Measurements from ENCODE around the gene KMO. TPM values are rescaled to one million over a fixed set of nuclear protein-coding genes. Genes with fewer than 3 reads are reported as not detected.

KMO gene
- total RNA-seq, 1 experiment from 2014 or later = not detected

GRCh38 chr1:241527146-241527545, 5.0 kb upstream of the KMO start:
- H4K8ac ChIP-seq (replicated peaks; ENCODE audit: insufficient read length, low read depth, low read length) = no peak overlapping the region
- no peak overlapping the region for H3K4ac ChIP-seq (ENCODE audit: low read depth, low read length)
- no peak overlapping the region for H2BK5ac ChIP-seq (ENCODE audit: insufficient read length, low read length)
- H3K14ac ChIP-seq (ENCODE audit: insufficient read depth, low read length) = no peak overlapping the region
- no peak overlapping the region for H3K23ac ChIP-seq (ENCODE audit: insufficient read length, low read depth, low read length)
- peaks cover 13% of the 10 kb centered on the region for H3K27me3 Mint-ChIP-seq (ENCODE audit: low read depth)
- H3K23me2 ChIP-seq (ENCODE audit: insufficient read length, low read depth, low read length, poor library complexity, severe bottlenecking) = no peaks in the 10 kb centered on the region
- no CpG with 5 or more reads among the region's 3 CpGs for WGBS (ENCODE audit: extremely low coverage, insufficient read length, low lambda C conversion rate)
- no peak overlapping the region for H2BK12ac ChIP-seq (ENCODE audit: insufficient read length, low read depth, low read length)
- no peaks in the 10 kb centered on the region for H3K9me3 Mint-ChIP-seq
- H3K79me2 ChIP-seq (ENCODE audit: insufficient read depth, low read length) = no peaks in the 10 kb centered on the region
- H3K79me1 ChIP-seq (ENCODE audit: insufficient read depth, low read depth, low read length, poor library complexity, severe bottlenecking) = no peaks in the 10 kb centered on the region
- no peaks in the 10 kb centered on the region for H4K20me1 ChIP-seq (ENCODE audit: control insufficient read depth, insufficient read depth, insufficient read length)
- H3K4me3 Mint-ChIP-seq = no peak overlapping the region
- H3K27me3 ChIP-seq (ENCODE audit: insufficient read depth, low read length) = no peaks in the 10 kb centered on the region
- no peak for DNase-seq
- no peak overlapping the region for H3K27ac Mint-ChIP-seq
- no peak overlapping the region for H4K5ac ChIP-seq (ENCODE audit: insufficient read length, low read depth, low read length)
- no peak overlapping the region for H2AK5ac ChIP-seq (ENCODE audit: insufficient read length, low read length)
- no peak overlapping the region for H3K4me2 ChIP-seq (ENCODE audit: insufficient read depth, insufficient read length, low read length)
- H3K4me1 ChIP-seq (ENCODE audit: insufficient read depth, low read length) = no peaks in the 10 kb centered on the region
- H3K4me1 Mint-ChIP-seq = peaks cover 8 to 9% of the 10 kb centered on the region in 2 experiments
- no peak overlapping the region for H2BK120ac ChIP-seq (ENCODE audit: low read depth, low read length, poor library complexity, severe bottlenecking)
- H2BK15ac ChIP-seq (ENCODE audit: low read depth, low read length) = no peak overlapping the region
- H3K27ac ChIP-seq (ENCODE audit: insufficient read length, low read depth, low read length) = no peak overlapping the region
- no peak overlapping the region for H2BK20ac ChIP-seq (ENCODE audit: low read depth, low read length, poor library complexity, severe bottlenecking)
- no peak overlapping the region for H4K91ac ChIP-seq (ENCODE audit: insufficient read length, low read depth, low read length)
- no peak overlapping the region for H3T11ph ChIP-seq (ENCODE audit: low read length)
- no peak overlapping the region for H3K56ac ChIP-seq (ENCODE audit: insufficient read length, low read depth, low read length)
- no peak overlapping the region for H2AFZ ChIP-seq (ENCODE audit: low read length)
- no peak overlapping the region for H3K18ac ChIP-seq (ENCODE audit: insufficient read length, low read depth, low read length)
- H3K9me3 ChIP-seq (ENCODE audit: control insufficient read depth, low read depth, low read length) = no peaks in the 10 kb centered on the region
- H3K9ac ChIP-seq (ENCODE audit: extremely low read depth, insufficient read length, low read length) = no peak overlapping the region
- no peak for TF ChIP-seq CTCF (conservative IDR thresholded peaks at IDR 0.05)
- no peaks in the 10 kb centered on the region for H3K36me3 Mint-ChIP-seq (ENCODE audit: insufficient read depth in 1 of 3, low read depth in 3 of 3)
